HepG2 (cell line): ENCODE measurements around the gene LEMD2. TPM values are rescaled to one million over a fixed set of nuclear protein-coding genes. Genes with fewer than 3 reads are reported as not detected.
A peak's percentile ranks its signal among the peaks of the same experiment; 100 is the strongest.

ENCODE experiments used
- FOSL1 ChIP-seq: sonication (generic); formaldehyde crosslinking; IDR thresholded peaks from 2 replicates; pipeline ENCODE4 v1.9.0; 2021; ENCODE audit warnings: missing genetic modification reagents, borderline replicate concordance
- FOSL2 ChIP-seq: sonication (generic); formaldehyde crosslinking; IDR thresholded peaks from 2 replicates; pipeline ENCODE4 v1.4.0; 2020; ENCODE audit warnings: missing genetic modification reagents
- FOXA3 ChIP-seq: IDR thresholded peaks from 2 replicates; pipeline ENCODE4 v1.6.1; 2016; ENCODE audit warnings: missing genetic modification reagents, missing compliant biosample characterization
- FOXJ3 ChIP-seq: sonication (generic); formaldehyde crosslinking; IDR thresholded peaks from 2 replicates; pipeline ENCODE4 v1.4.0; 2020; ENCODE audit warnings: missing genetic modification reagents, mild to moderate bottlenecking, borderline replicate concordance
- GMEB1 ChIP-seq: sonication (generic); formaldehyde crosslinking; IDR thresholded peaks from 2 replicates; pipeline ENCODE4 v1.5.1; 2020; ENCODE audit warnings: missing genetic modification reagents, mild to moderate bottlenecking, borderline replicate concordance
- JUNB ChIP-seq: sonication (generic); formaldehyde crosslinking; IDR thresholded peaks from 2 replicates; pipeline ENCODE4 v1.8.0; 2022; ENCODE audit warnings: missing genetic modification reagents, mild to moderate bottlenecking, borderline replicate concordance
- MED8 ChIP-seq: sonication (generic); formaldehyde crosslinking; IDR thresholded peaks from 2 replicates; pipeline ENCODE4 v1.8.1; 2023; ENCODE audit warnings: mild to moderate bottlenecking, missing genetic modification reagents; ENCODE audit not compliant: insufficient replicate concordance
- MYPOP ChIP-seq: sonication (generic); formaldehyde crosslinking; IDR thresholded peaks from 2 replicates; pipeline ENCODE4 v1.8.1; 2023; ENCODE audit warnings: mild to moderate bottlenecking, moderate library complexity, missing genetic modification reagents
- REXO4 ChIP-seq: sonication (generic); formaldehyde crosslinking; IDR thresholded peaks from 2 replicates; pipeline ENCODE4 v1.8.0; 2022; ENCODE audit warnings: missing genetic modification reagents, mild to moderate bottlenecking, borderline replicate concordance
- RXRB ChIP-seq: IDR thresholded peaks from 2 replicates; pipeline ENCODE4 v1.6.1; 2016; ENCODE audit warnings: borderline replicate concordance, missing genetic modification reagents, missing compliant biosample characterization
- TBX3 ChIP-seq: fragments of 450-650 bp; IDR thresholded peaks from 2 replicates; pipeline ENCODE4 v1.6.1; 2017; ENCODE audit warnings: antibody characterized with exemption, mild to moderate bottlenecking, inconsistent platforms, borderline replicate concordance
- TRIM22 ChIP-seq: fragments of 450-650 bp; IDR thresholded peaks from 2 replicates; pipeline ENCODE4 v1.6.1; 2017
- XBP1 ChIP-seq: sonication (generic); formaldehyde crosslinking; IDR thresholded peaks from 2 replicates; pipeline ENCODE4 v1.5.0; 2020; ENCODE audit warnings: missing genetic modification reagents
- ZBTB7B ChIP-seq: sonication (generic); formaldehyde crosslinking; IDR thresholded peaks from 2 replicates; pipeline ENCODE4 v1.4.0; 2020; ENCODE audit warnings: missing genetic modification reagents
- ZNF17 ChIP-seq: sonication (generic); formaldehyde crosslinking; IDR thresholded peaks from 2 replicates; pipeline ENCODE4 v1.5.0; 2020; ENCODE audit warnings: mild to moderate bottlenecking, missing genetic modification reagents
- ZNF333 ChIP-seq: sonication (generic); formaldehyde crosslinking; IDR thresholded peaks from 2 replicates; pipeline ENCODE4 v1.4.0; 2020; ENCODE audit warnings: mild to moderate bottlenecking, missing genetic modification reagents, borderline replicate concordance
- ZNF503 ChIP-seq: sonication (generic); formaldehyde crosslinking; IDR thresholded peaks from 2 replicates; pipeline ENCODE4 v1.4.0; 2020; ENCODE audit warnings: missing genetic modification reagents
- ZNF619 ChIP-seq: sonication (generic); formaldehyde crosslinking; IDR thresholded peaks from 2 replicates; pipeline ENCODE4 v1.4.0; 2020; ENCODE audit warnings: mild to moderate bottlenecking, missing genetic modification reagents
- ZNF639 ChIP-seq: conservative IDR thresholded peaks from 2 replicates; pipeline ENCODE4 v1.6.1; 2018; ENCODE audit warnings: missing genetic modification reagents
- ZNF703 ChIP-seq: sonication (generic); formaldehyde crosslinking; IDR thresholded peaks from 2 replicates; pipeline ENCODE4 v1.5.1; 2020; ENCODE audit warnings: missing genetic modification reagents, mild to moderate bottlenecking, moderate library complexity, borderline replicate concordance
- ZNF781 ChIP-seq: sonication (generic); formaldehyde crosslinking; IDR thresholded peaks from 2 replicates; pipeline ENCODE4 v1.5.1; 2020; ENCODE audit warnings: borderline replicate concordance, mild to moderate bottlenecking, missing genetic modification reagents; ENCODE audit errors: not compliant biosample characterization
- polyA plus RNA-seq, 8 experiments: library from polyadenylated mRNA; depleted of rRNA in 3 of 8; stranded (reverse) in 7 of 8; unstranded in 1 of 8; fragments of >200 nt; fragmentation: Illumina TruSeq in 4 of 8; extraction: Trizol in 4 of 8; gene quantifications; 2 replicates each; pipeline versions ENCODE4 v1.2.1 to v1.2.3, GENCODE V29; 2011 to 2016; ENCODE audit warnings: low read depth in 4 of 8, missing spikeins in 1 of 8, mixed read lengths in 1 of 8; ENCODE audit not compliant: insufficient read depth in 1 of 8
- total RNA-seq, 5 experiments: library from RNA; depleted of rRNA; stranded (reverse); fragments of >200 nt; fragmentation: Illumina TruSeq; extraction: Trizol; gene quantifications; 2 replicates each; pipeline ENCODE4 v1.2.3, GENCODE V29; 2016; ENCODE audit warnings: low read depth in 1 of 5

The LEMD2 gene
- total and polyA plus RNA-seq, 2 of the 13 experiments (the other 11 are each of a cell fraction or from before 2014, with no cell fraction given): 45.2 to 62.9 TPM

GRCh38 chr6:33761922-33762629, 26.9 kb downstream of the LEMD2 start (continued):
- TF ChIP-seq TBX3: 0 out of 2 replicates have a peak, but pooled peaks have one; percentile 16
- TF ChIP-seq FOXJ3: peak; percentile 84; the same call in 1 of the 2 replicates
- TF ChIP-seq ZNF781 (CRISPR knock-in tag): peak; percentile 83
- no peak for TF ChIP-seq REXO4
- peak; percentile 75 for TF ChIP-seq FOXA3 (CRISPR knock-in tag)
- TF ChIP-seq XBP1 (CRISPR knock-in tag): no peak
- peak; percentile 58 for TF ChIP-seq FOSL2 (CRISPR knock-in tag)
- no peak for TF ChIP-seq ZNF17
- peak; percentile 90; the same call in 1 of the 2 replicates for TF ChIP-seq ZBTB7B (CRISPR knock-in tag)
- TF ChIP-seq ZNF503 (CRISPR knock-in tag): 0 out of 2 replicates have a peak, but pooled peaks have one; percentile 44
- TF ChIP-seq ZNF619: peak; percentile 78; the same call in 1 of the 2 replicates
- TF ChIP-seq ZNF333 (CRISPR knock-in tag): no peak
- peak; percentile 100 for TF ChIP-seq RXRB (CRISPR knock-in tag)
- TF ChIP-seq ZNF639 (CRISPR knock-in tag): no peak
- TF ChIP-seq JUNB: no peak
- TF ChIP-seq MYPOP (CRISPR knock-in tag): peak; percentile 85
- no peak for TF ChIP-seq ZNF703 (CRISPR knock-in tag)
- TF ChIP-seq MED8 (CRISPR knock-in tag): no peak
- TF ChIP-seq TRIM22: no peak
- no peak for TF ChIP-seq FOSL1
- peak; percentile 65; the same call in 1 of the 2 replicates for TF ChIP-seq GMEB1 (CRISPR knock-in tag)
